H9 (cell line): ENCODE measurements around the gene FAM107A. TPM values are rescaled to one million over a fixed set of nuclear protein-coding genes. Genes with fewer than 3 reads are reported as not detected.
A peak's percentile ranks its signal among the peaks of the same experiment; 100 is the strongest.

Experiments used
- DNase-seq: peaks from one replicate; pipeline ENCODE4 v3.0.0-alpha.2; 2017
- H2AFZ ChIP-seq: one replicate; pipeline ENCODE4 v1.6.1; 2013; ENCODE audit warnings: mild to moderate bottlenecking, low read length, control low read depth, moderate library complexity
- H2AK5ac ChIP-seq: 2 replicates; pipeline ENCODE4 v1.6.1; 2013; ENCODE audit warnings: low read length, control low read depth, mixed read lengths; ENCODE audit not compliant: insufficient read length
- H2BK120ac ChIP-seq: one replicate; pipeline ENCODE4 v1.6.1; 2013; ENCODE audit warnings: low read depth, mild to moderate bottlenecking, low read length, control low read depth, inconsistent platforms; ENCODE audit not compliant: poor library complexity, severe bottlenecking
- H2BK12ac ChIP-seq: 2 replicates; pipeline ENCODE4 v1.6.1; 2013; ENCODE audit warnings: low read length, control low read depth, mixed read lengths, low read depth; ENCODE audit not compliant: insufficient read length
- H2BK15ac ChIP-seq: 2 replicates; pipeline ENCODE4 v1.6.1; 2013; ENCODE audit warnings: low read depth, low read length, control low read depth
- H2BK20ac ChIP-seq: one replicate; pipeline ENCODE4 v1.6.1; 2013; ENCODE audit warnings: low read depth, mild to moderate bottlenecking, low read length, control low read depth, inconsistent platforms; ENCODE audit not compliant: poor library complexity, severe bottlenecking
- H2BK5ac ChIP-seq: 2 replicates; pipeline ENCODE4 v1.6.1; 2013; ENCODE audit warnings: low read length, control low read depth, mixed read lengths; ENCODE audit not compliant: insufficient read length
- H3K14ac ChIP-seq: 2 replicates; pipeline ENCODE4 v1.6.1; 2013; ENCODE audit warnings: low read length, control low read depth; ENCODE audit not compliant: insufficient read depth
- H3K18ac ChIP-seq: 2 replicates; pipeline ENCODE4 v1.6.1; 2013; ENCODE audit warnings: low read depth, mild to moderate bottlenecking, mixed read lengths, low read length, control low read depth; ENCODE audit not compliant: insufficient read length
- H3K23ac ChIP-seq: 2 replicates; pipeline ENCODE4 v1.6.1; 2013; ENCODE audit warnings: low read length, control low read depth, mixed read lengths, low read depth; ENCODE audit not compliant: insufficient read length
- H3K23me2 ChIP-seq: 2 replicates; pipeline ENCODE4 v1.6.1; 2013; ENCODE audit warnings: low read depth, mild to moderate bottlenecking, mixed read lengths, low read length, control low read depth; ENCODE audit not compliant: insufficient read length, poor library complexity, severe bottlenecking
- H3K27ac ChIP-seq: 2 replicates; pipeline ENCODE4 v1.5.1; 2013; ENCODE audit warnings: low read length, control low read depth, mixed read lengths, low read depth; ENCODE audit not compliant: insufficient read length
- H3K27me3 ChIP-seq: 2 replicates; pipeline ENCODE4 v1.6.1; 2013; ENCODE audit warnings: low read length, control low read depth, inconsistent platforms; ENCODE audit not compliant: insufficient read depth
- H3K4ac ChIP-seq: 2 replicates; pipeline ENCODE4 v1.6.1; 2013; ENCODE audit warnings: low read depth, mild to moderate bottlenecking, control low read depth, inconsistent platforms, low read length, moderate library complexity
- H3K4me1 ChIP-seq: 2 replicates; pipeline ENCODE4 v1.6.1; 2013; ENCODE audit warnings: low read length, control low read depth, inconsistent platforms; ENCODE audit not compliant: insufficient read depth
- H3K4me2 ChIP-seq: 2 replicates; pipeline ENCODE4 v1.6.1; 2013; ENCODE audit warnings: low read length, control low read depth, mixed read lengths; ENCODE audit not compliant: insufficient read length, insufficient read depth
- H3K56ac ChIP-seq: 2 replicates; pipeline ENCODE4 v1.6.1; 2013; ENCODE audit warnings: low read depth, mild to moderate bottlenecking, mixed read lengths, low read length, control low read depth; ENCODE audit not compliant: insufficient read length
- H3K79me1 ChIP-seq: 2 replicates; pipeline ENCODE4 v1.6.1; 2013; ENCODE audit warnings: low read depth, mild to moderate bottlenecking, moderate library complexity, low read length, control low read depth, inconsistent platforms; ENCODE audit not compliant: insufficient read depth, poor library complexity, severe bottlenecking
- H3K79me2 ChIP-seq: 2 replicates; pipeline ENCODE4 v1.6.1; 2013; ENCODE audit warnings: low read length, control low read depth, inconsistent platforms; ENCODE audit not compliant: insufficient read depth
- H3K9ac ChIP-seq: 2 replicates; pipeline ENCODE4 v1.6.1; 2013; ENCODE audit warnings: low read length, control low read depth, mixed read lengths; ENCODE audit not compliant: insufficient read length; ENCODE audit errors: extremely low read depth
- H3K9me3 ChIP-seq: one replicate; pipeline ENCODE4 v1.6.1; 2013; ENCODE audit warnings: low read depth, low read length, inconsistent platforms; ENCODE audit not compliant: control insufficient read depth
- H3T11ph ChIP-seq: one replicate; pipeline ENCODE4 v1.6.1; 2013; ENCODE audit warnings: mild to moderate bottlenecking, low read length, control low read depth, inconsistent platforms
- H4K20me1 ChIP-seq: one replicate; pipeline ENCODE4 v1.6.1; 2013; ENCODE audit not compliant: control insufficient read depth, insufficient read length, insufficient read depth
- H4K5ac ChIP-seq: 2 replicates; pipeline ENCODE4 v1.6.1; 2013; ENCODE audit warnings: low read depth, mild to moderate bottlenecking, mixed read lengths, low read length, control low read depth; ENCODE audit not compliant: insufficient read length
- H4K8ac ChIP-seq: replicated peaks from 2 replicates; pipeline ENCODE4 v1.6.1; 2013; ENCODE audit warnings: low read length, control low read depth, mixed read lengths, low read depth; ENCODE audit not compliant: insufficient read length
- H4K91ac ChIP-seq: 2 replicates; pipeline ENCODE4 v1.6.1; 2013; ENCODE audit warnings: low read depth, mild to moderate bottlenecking, moderate library complexity, mixed read lengths, low read length, control low read depth; ENCODE audit not compliant: insufficient read length
- H3K27ac Mint-ChIP-seq, 3 experiments: 2 replicates in 2 of 3; 3 replicates in 1 of 3; pipeline ENCODE4 v1.8.0; 2020 to 2021; ENCODE audit warnings: mixed read lengths in 3 of 3, mild to moderate bottlenecking in 1 of 3, moderate library complexity in 1 of 3
- H3K27me3 Mint-ChIP-seq: 2 replicates; pipeline ENCODE4 v1.8.0; 2021; ENCODE audit warnings: low read depth, mild to moderate bottlenecking, moderate library complexity, mixed read lengths
- H3K36me3 Mint-ChIP-seq, 3 experiments: 2 replicates in 2 of 3; 3 replicates in 1 of 3; pipeline ENCODE4 v1.8.0; 2020 to 2021; ENCODE audit warnings: low read depth in 3 of 3, mixed read lengths in 3 of 3; ENCODE audit not compliant: insufficient read depth in 1 of 3
- H3K4me1 Mint-ChIP-seq, 2 experiments: 2 replicates each; pipeline ENCODE4 v1.8.0; 2020; ENCODE audit warnings: mixed read lengths in 2 of 2
- H3K4me3 Mint-ChIP-seq, 2 experiments: 2 replicates in 1 of 2; 3 replicates in 1 of 2; pipeline ENCODE4 v1.8.0; 2020 to 2021; ENCODE audit warnings: mild to moderate bottlenecking in 2 of 2, mixed read lengths in 2 of 2, moderate library complexity in 1 of 2
- H3K9me3 Mint-ChIP-seq, 2 experiments: 2 replicates in 1 of 2; 3 replicates in 1 of 2; pipeline ENCODE4 v1.8.0; 2020; ENCODE audit warnings: mild to moderate bottlenecking in 2 of 2, mixed read lengths in 2 of 2, moderate library complexity in 1 of 2
- CTCF ChIP-seq: fragments of 200-600 bp; sonication (generic); conservative IDR thresholded peaks from 3 replicates; pipeline ENCODE4 v1.8.0; 2021; ENCODE audit warnings: antibody characterized with exemption, mild to moderate bottlenecking
- WGBS: extraction: QIAGEN DNeasy Blood & Tissue Kit; methylation state at CpG from one replicate; pipeline ENCODE4 v1.1.7; 2013; ENCODE audit warnings: missing lambda C conversion rate, low lambda C conversion rate, mixed read lengths; ENCODE audit not compliant: insufficient read length; ENCODE audit errors: extremely low coverage; 5-methylcytosine and 5-hydroxymethylcytosine counted together
- total RNA-seq: library from RNA; stranded (reverse); gene quantifications from 2 replicates; pipeline ENCODE4 v1.2.1, GENCODE V29; 2021

FAM107A gene
- total RNA-seq, 1 experiment from 2014 or later, result 0.11 TPM

GRCh38 chr3:58530354-58530865, 46.8 kb downstream of the FAM107A start:
- peaks cover 19 to 29% of the 10 kb centered on the region in 2 experiments for H3K4me1 Mint-ChIP-seq
- no peaks in the 10 kb centered on the region for H3K79me1 ChIP-seq
- no peak overlapping the region for H3T11ph ChIP-seq
- H3K4me1 ChIP-seq, result no peaks in the 10 kb centered on the region; the same call in 1 of the 2 replicates
- no peak overlapping the region for H3K27ac ChIP-seq
- H2BK20ac ChIP-seq, result no peak overlapping the region
- H3K56ac ChIP-seq, result no peak overlapping the region
- H4K8ac ChIP-seq, result no peak overlapping the region
- no peak for TF ChIP-seq CTCF
- H3K9me3 Mint-ChIP-seq, result peaks cover under 1 to 4% of the 10 kb centered on the region in 2 experiments; a peak in 4 of 5 replicates
- H4K20me1 ChIP-seq, result no peaks in the 10 kb centered on the region
- H4K91ac ChIP-seq, result no peak overlapping the region
- H3K79me2 ChIP-seq, result no peaks in the 10 kb centered on the region
- H3K14ac ChIP-seq, result no peak overlapping the region
- no peak overlapping the region for H3K18ac ChIP-seq
- no peak overlapping the region for H3K4me3 Mint-ChIP-seq
- H2AFZ ChIP-seq, result no peak overlapping the region
- H3K9ac ChIP-seq, result no peak overlapping the region
- no peak overlapping the region for H3K4me2 ChIP-seq
- H3K27me3 ChIP-seq, result no peaks in the 10 kb centered on the region
- no peak overlapping the region for H2BK15ac ChIP-seq
- H2BK12ac ChIP-seq, result no peak overlapping the region
- WGBS, result no CpG with 5 or more reads among the region's 18 CpGs
- H3K9me3 ChIP-seq, result no peaks in the 10 kb centered on the region
- H2BK120ac ChIP-seq, result no peak overlapping the region
- H3K23ac ChIP-seq, result no peak overlapping the region
- peaks cover 0 to 4% (median 0%) of the 10 kb centered on the region in 3 experiments; a peak in 2 of 7 replicates for H3K36me3 Mint-ChIP-seq
- no peak overlapping the region for H2BK5ac ChIP-seq
- H3K27me3 Mint-ChIP-seq, result no peaks in the 10 kb centered on the region; the same call in 1 of the 2 replicates
- DNase-seq, result no peak
- H3K27ac Mint-ChIP-seq, result peak overlapping the region in 1 of 3 experiments; percentile 87; a peak in 1 of 7 replicates
- H4K5ac ChIP-seq, result no peak overlapping the region
- H3K23me2 ChIP-seq, result no peaks in the 10 kb centered on the region
- H3K4ac ChIP-seq, result no peak overlapping the region
- no peak overlapping the region for H2AK5ac ChIP-seq
